HAP-1 (cell line): ENCODE measurements around the gene BLVRB.
A peak's percentile ranks its signal among the peaks of the same experiment; 100 is the strongest.
"Not testable (repeated sequence)": the region's sequence is repeated elsewhere in the genome, so short reads cannot be mapped to it uniquely, and the experiment has no call there.

Experiments
- DNase-seq, 2 experiments: peaks; one replicate each; pipeline ENCODE4 v3.0.0-alpha.2; 2016 to 2020; ENCODE audit warnings: low spot score in 2 of 2
- H3K27me3 ChIP-seq: fragments of 250-450 bp; sonication (Bioruptor Pico); 2 replicates; pipeline ENCODE4 v1.5.1; 2020; ENCODE audit warnings: low read depth, mild to moderate bottlenecking, moderate library complexity
- H3K36me3 ChIP-seq: fragments of 250-450 bp; sonication (Bioruptor Pico); replicated peaks from 2 replicates; pipeline ENCODE4 v1.5.1; 2020; ENCODE audit warnings: mild to moderate bottlenecking
- H3K4me1 ChIP-seq: fragments of 250-450 bp; sonication (Bioruptor Pico); 2 replicates; pipeline ENCODE4 v1.5.1; 2020; ENCODE audit warnings: mild to moderate bottlenecking
- H3K4me3 ChIP-seq: fragments of 250-450 bp; sonication (Bioruptor Pico); 2 replicates; pipeline ENCODE4 v1.5.1; 2020; ENCODE audit warnings: mild to moderate bottlenecking, moderate library complexity
- H3K9me3 ChIP-seq: fragments of 250-450 bp; sonication (Bioruptor Pico); 2 replicates; pipeline ENCODE4 v1.5.1; 2020; ENCODE audit warnings: mild to moderate bottlenecking, moderate library complexity
- in situ Hi-C: fragments of 300-500 bp; cut with MboI; formaldehyde crosslinking; loops from 3 replicates; pipeline ENCODE4 v1.14.3; 2020; ENCODE audit warnings: low sequenced_read_pairs, inconsistent platforms, mixed read lengths

Gene BLVRB

DNA sequence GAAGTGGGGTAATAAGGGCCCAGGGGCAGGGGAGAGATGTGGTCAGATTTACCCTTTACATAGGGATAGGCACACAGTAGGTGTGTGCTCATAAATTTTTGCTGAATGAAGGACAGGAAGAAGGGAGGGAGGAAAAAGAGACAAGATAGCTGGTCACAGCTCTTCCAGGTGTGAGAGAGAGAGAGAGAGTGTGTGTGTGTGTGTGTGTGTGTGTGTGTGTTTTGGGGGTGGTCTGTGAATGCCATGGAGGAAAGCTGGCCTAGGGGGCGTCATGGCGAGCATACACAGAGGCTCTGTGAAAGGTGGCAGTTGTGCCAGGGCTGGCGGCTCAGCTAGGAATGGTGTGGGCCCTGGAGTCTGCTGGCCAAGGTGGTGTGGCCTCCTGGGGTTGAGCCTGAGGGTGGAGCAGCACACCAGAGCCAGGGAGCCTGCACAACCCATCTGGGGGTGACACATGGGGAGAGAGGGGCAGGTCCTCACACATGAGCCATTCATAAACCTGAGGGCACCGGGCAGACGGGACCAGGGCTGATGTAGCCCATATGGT, 46.4 kb downstream of the BLVRB start:
- DNase-seq: no peak
- in situ Hi-C loops: no loop called here
- no peaks in the 10 kb centered on the region; the same call in 1 of the 2 replicates for H3K36me3 ChIP-seq
- peaks cover 4% of the 10 kb centered on the region for H3K4me1 ChIP-seq
- no peak overlapping the region for H3K4me3 ChIP-seq
- no peaks in the 10 kb centered on the region for H3K9me3 ChIP-seq
- H3K27me3 ChIP-seq: no peaks in the 10 kb centered on the region

DNA sequence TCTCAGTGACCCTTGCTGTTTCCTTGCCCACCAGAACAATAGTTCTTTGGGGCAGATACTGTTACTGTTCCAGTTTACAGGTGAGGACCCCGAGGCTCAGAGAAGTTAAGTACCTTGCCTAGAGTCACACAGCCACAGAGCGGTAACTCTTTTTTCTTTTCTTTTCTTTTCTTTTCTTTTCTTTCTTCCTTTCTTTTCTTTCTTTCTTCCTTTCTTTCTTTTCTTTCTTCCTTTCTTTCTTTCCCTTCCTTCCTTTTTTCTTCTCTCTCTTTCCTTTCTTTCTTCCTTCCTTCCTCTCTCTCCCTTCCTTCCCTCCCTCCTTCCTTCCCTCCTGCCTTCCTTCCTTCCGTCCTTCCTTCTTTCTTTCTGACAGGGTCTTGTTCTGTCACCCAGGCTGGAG, 47.5 kb downstream of the BLVRB start:
- in situ Hi-C loops: no loop called here
- H3K4me3 ChIP-seq: no peak overlapping the region
- peaks cover 4% of the 10 kb centered on the region for H3K4me1 ChIP-seq
- H3K27me3 ChIP-seq: no peaks in the 10 kb centered on the region
- H3K36me3 ChIP-seq: no peaks in the 10 kb centered on the region; the same call in 1 of the 2 replicates
- DNase-seq: no peak
- H3K9me3 ChIP-seq: no peaks in the 10 kb centered on the region

DNA sequence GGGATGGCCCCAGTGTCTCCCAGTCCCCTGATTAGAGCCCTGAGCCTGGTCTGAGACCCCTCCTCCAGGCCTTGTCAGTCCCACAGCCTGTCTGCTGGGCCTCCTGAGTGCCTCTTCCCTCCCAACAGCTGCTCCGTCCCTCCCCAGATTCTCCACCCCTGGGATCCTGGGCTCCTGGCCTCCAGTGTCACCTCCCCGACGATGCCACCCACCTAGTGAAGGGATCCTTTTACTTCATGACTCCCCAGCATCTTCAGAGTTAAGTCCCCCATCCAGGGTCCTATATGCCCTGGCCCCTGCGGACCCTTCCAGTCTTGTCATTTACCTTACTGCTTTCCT, 47.9 kb downstream of the BLVRB start:
- Histone ChIP-seq H3K4me3 (no peak overlapping the region), H3K9me3 (no peaks in the 10 kb centered on the region), H3K4me1 (peaks cover 4% of the 10 kb centered on the region), H3K36me3 (no peaks in the 10 kb centered on the region), H3K27me3 (no peaks in the 10 kb centered on the region)
- no peak for DNase-seq
- in situ Hi-C loops: no loop called here

DNA sequence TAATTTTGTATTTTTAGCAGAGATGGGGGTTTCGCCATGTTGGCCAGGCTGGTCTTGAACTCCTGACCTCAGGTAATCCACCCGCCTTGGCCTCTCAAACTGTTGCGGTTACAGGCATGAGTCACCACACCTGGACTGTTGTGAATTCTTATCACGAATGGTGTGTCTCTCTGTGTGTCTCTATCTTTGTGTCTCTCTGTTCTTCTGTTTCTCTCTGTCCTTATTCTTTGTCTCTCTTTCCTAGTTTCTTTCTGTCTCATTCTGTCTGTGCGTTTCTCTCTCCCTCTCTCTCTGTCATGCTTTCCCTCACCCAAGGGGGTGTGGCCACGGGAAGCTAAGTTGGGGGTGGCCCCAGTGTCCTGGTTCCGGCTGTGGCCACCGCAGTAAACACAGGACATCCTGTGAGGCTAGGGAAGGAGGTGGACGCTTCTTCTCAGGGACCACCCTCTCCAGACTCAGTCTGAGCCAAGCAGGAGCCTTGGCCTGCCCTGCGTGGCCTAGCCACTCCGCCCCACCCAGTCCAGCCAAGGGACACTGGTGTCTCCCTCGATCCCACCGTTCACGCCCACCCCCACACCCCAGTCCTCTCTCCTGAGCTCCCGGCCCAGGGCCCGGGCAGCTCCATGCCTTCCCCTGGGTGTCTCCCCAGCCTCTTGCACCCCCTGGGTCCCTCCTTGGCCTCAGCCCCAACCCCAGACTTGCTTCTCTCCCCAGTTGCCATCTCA, 48.5 kb downstream of the BLVRB start:
- Histone ChIP-seq H3K4me1 (peaks cover 4% of the 10 kb centered on the region), H3K9me3 (no peaks in the 10 kb centered on the region), H3K4me3 (no peak overlapping the region), H3K36me3 (no peaks in the 10 kb centered on the region), H3K27me3 (no peaks in the 10 kb centered on the region)
- in situ Hi-C loops: no loop called here
- DNase-seq: no peak

- no peak for DNase-seq
- Histone ChIP-seq H3K27me3 (no peaks in the 10 kb centered on the region), H3K9me3 (no peaks in the 10 kb centered on the region), H3K36me3 (no peaks in the 10 kb centered on the region), H3K4me3 (no peak overlapping the region), H3K4me1 (no peaks in the 10 kb centered on the region)
- in situ Hi-C loops: no loop called here
Measured at GRCh38 chr19:40415768-40416167, 49.8 kb downstream of the BLVRB start.

- in situ Hi-C loops: no loop called here
Measured at GRCh38 chr19:40414542-40415535, 50.7 kb downstream of the BLVRB start.

DNA sequence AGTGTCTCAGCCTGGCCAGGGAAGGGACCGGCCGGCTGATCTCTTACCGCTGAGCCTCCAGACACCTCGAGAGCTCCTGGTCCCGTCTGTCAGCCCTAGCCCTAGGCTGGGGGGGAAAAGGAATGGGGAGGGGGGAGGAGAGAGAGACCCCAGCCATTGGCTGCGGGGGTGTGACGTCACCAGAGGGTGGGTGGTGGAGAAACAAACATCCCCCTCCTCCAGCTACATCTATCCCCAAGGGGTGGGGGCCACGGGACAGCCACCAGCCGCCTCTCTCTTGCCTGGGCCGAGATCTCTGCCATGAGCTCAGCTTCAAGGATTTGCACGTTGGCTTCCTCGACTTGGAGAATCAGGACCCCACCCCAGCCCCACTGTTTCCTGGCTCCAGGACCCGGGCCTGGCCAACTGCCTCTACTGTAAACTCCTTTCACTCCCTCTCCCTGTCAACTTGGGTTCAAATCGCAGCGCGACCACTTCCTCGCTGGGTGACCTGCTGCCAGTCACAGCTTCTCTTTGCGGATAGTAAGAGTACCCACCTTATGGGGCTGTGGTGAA, 52.2 kb downstream of the BLVRB start, which contains the start of gene PRX:
Gene PRX, minus strand, starts transcription at position 88 of the 555 bp plus-strand sequence. CDS start 5,446 bp downstream, outside the sequence.
- Histone ChIP-seq H3K9me3 (no peaks in the 10 kb centered on the region), H3K4me1 (no peaks in the 10 kb centered on the region), H3K27me3 (no peaks in the 10 kb centered on the region), H3K4me3 (no peak within 1 kb of the TSS), H3K36me3 (no peaks in the 10 kb centered on the region)
- in situ Hi-C loops: no loop called here
- peak in 1 of 2 experiments; percentile 42 for DNase-seq

More at GRCh38 chr19:40414542-40415535, 50.7 kb downstream of the BLVRB start:
- H3K36me3 ChIP-seq: no peaks in the 10 kb centered on the region
- DNase-seq: no peak
- H3K4me3 ChIP-seq: no peak overlapping the region
- H3K4me1 ChIP-seq: no peaks in the 10 kb centered on the region
- H3K9me3 ChIP-seq: no peaks in the 10 kb centered on the region
- H3K27me3 ChIP-seq: no peaks in the 10 kb centered on the region

DNA sequence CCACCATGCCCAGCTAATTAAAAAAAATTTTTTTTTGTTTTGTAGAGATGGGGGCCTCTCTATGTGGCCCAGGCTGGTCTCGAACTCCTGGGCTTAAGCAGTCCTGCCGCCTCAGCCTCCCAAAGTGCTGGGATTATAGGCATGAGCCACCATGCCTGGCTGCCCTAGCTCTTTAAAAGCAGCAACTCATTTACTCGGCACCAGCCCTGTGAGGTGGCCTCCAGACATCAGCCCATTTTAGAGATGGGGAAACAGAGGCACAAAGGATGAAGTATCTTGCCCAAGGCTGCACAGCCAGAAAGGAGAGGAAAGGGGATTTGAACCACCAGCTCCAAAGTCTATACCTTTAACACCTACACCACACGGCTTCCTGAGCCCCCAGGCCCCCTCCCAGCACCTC, 52.7 kb downstream of the BLVRB start:
- in situ Hi-C loops: no loop called here
- DNase-seq: no peak
- Histone ChIP-seq H3K36me3 (no peaks in the 10 kb centered on the region), H3K4me3 (no peak overlapping the region), H3K9me3 (no peaks in the 10 kb centered on the region), H3K27me3 (no peaks in the 10 kb centered on the region), H3K4me1 (no peaks in the 10 kb centered on the region)

DNA sequence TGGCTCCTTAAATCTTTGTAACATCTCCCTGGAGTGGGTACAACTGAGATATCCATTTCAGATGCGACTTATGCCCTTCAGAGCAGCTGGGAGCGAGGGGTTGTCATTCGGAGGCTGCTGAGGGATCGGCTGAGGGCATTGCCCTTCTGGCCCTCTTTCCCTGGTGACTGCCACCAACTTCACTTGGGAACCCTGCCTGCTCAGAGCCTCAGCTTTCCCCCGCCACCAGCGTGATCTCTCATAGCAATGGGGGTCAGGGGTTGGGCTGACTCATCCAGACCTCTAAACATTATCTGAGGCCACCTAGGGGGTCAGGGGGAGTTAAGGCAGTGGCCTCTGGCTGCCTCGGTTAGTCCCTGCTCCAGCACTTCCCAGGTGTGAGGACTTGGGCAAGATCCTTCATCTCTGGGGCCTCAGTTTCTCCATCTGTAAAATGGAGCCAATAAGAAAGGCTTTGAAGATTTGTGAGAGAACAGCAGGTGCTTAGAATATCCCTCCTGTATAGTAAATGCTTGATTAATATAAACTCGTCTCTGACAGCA, 53.5 kb downstream of the BLVRB start:
- no peaks in the 10 kb centered on the region for H3K4me1 ChIP-seq
- no peaks in the 10 kb centered on the region for H3K36me3 ChIP-seq
- H3K9me3 ChIP-seq: no peaks in the 10 kb centered on the region
- H3K4me3 ChIP-seq: no peak overlapping the region
- DNase-seq: no peak
- in situ Hi-C loops: no loop called here
- H3K27me3 ChIP-seq: no peaks in the 10 kb centered on the region

DNA sequence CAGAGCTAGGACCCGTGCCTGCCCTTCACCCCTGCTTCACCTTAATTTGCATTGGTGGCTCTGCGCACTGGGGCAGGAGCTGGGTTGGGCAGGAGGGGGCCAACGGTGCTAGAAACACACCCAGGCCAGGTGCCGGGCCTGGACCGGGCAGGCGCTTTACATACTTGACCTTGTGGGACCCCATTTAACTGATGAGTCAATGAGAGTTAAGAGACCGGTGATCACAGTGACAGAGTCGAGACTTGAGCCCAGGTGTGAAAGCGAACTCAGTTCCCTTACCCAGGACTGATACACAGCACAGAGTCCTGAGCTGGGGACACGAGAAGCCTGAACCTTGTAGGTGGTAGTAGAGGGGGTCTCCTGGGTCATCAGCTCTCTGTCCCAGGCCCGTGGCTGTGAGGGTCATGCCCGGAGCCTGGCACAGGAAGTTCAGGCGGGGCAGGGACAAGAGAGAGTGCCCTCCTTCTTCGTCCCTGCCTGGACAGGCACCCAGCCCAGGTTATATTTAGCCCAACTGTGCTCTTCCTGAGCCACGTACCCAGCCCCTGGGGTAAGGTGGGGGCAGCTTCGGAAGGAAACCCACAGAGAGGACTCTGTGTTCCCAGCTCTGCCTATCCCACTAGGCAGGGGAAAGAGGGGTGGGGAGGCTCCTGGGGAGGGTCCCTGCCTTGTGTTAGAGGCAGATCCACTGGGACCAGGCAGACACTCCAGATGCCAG, 54.3 kb downstream of the BLVRB start:
- Histone ChIP-seq H3K4me1 (no peaks in the 10 kb centered on the region), H3K4me3 (no peak overlapping the region)

DNA sequence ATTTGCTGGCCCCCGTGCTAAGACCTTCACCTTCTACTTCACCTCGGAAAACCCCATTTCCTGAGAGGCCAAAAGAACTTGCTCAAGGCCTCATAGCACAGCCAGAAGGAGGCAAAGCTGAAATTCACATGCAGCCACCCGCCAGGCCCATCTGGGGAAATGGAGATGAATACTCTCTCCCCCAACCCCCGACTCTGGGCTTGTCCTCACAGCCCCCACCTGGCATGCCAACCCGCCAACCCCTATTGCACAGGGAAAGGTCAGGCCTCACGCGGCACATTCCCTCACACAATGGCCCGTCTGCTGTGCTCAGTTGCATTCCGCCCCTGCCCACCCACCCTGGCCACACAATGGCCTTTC, 55.5 kb downstream of the BLVRB start:
- DNase-seq: no peak
- in situ Hi-C loops: no loop called here
- Histone ChIP-seq H3K27me3 (no peaks in the 10 kb centered on the region), H3K9me3 (no peaks in the 10 kb centered on the region), H3K4me3 (no peak overlapping the region), H3K36me3 (no peaks in the 10 kb centered on the region), H3K4me1 (no peaks in the 10 kb centered on the region)

More for the DNA sequence above, 54.3 kb downstream of the BLVRB start:
- peak in 1 of 2 experiments; percentile 1 for DNase-seq
- Histone ChIP-seq H3K36me3 (no peaks in the 10 kb centered on the region), H3K27me3 (no peaks in the 10 kb centered on the region), H3K9me3 (no peaks in the 10 kb centered on the region)
- in situ Hi-C loops: no loop called here

GRCh38 chr19:40408598-40408925, 57.0 kb downstream of the BLVRB start:
- H3K9me3 ChIP-seq, H3K27me3 ChIP-seq, DNase-seq, H3K36me3 ChIP-seq, in situ Hi-C loops, H3K4me1 ChIP-seq, H3K4me3 ChIP-seq: not testable (repeated sequence)
